Tibial nerve (tissue), 4 donors: ENCODE results near the gene TBC1D2B. TPM values are rescaled to one million over a fixed set of nuclear protein-coding genes. Genes with fewer than 3 reads are reported as not detected.
A peak's percentile ranks its signal among the peaks of the same experiment; 100 is the strongest.

Experiments
- DNase-seq, 2 donors: peaks; one replicate each; pipeline ENCODE4 v3.0.0-alpha.2; 2019; ENCODE audit warnings: low spot score in 2 of 2
- H3K27ac ChIP-seq, 4 donors: fragments of 200-600 bp; sonication (generic) in 3 of 4; one replicate each; pipeline ENCODE4 v1.5.1; 2017 to 2019; ENCODE audit warnings: mild to moderate bottlenecking in 1 of 4
- H3K27me3 ChIP-seq, 2 donors: fragments of 200-600 bp; sonication (generic) in 1 of 2; one replicate each; pipeline versions ENCODE4 v1.5.1 to v1.6.0; 2017 to 2019
- H3K36me3 ChIP-seq, 3 donors: fragments of 200-600 bp; sonication (generic); one replicate each; pipeline ENCODE4 v1.5.1; 2018 to 2019
- H3K4me1 ChIP-seq, 4 donors: fragments of 200-600 bp; sonication (generic) in 3 of 4; one replicate each; pipeline ENCODE4 v1.5.1; 2017 to 2019
- H3K4me3 ChIP-seq, 4 donors: fragments of 200-600 bp; sonication (generic) in 3 of 4; one replicate each; pipeline ENCODE4 v1.5.1; 2017 to 2019; ENCODE audit warnings: mild to moderate bottlenecking in 1 of 4, moderate library complexity in 1 of 4
- H3K9me3 ChIP-seq, 4 donors: fragments of 200-600 bp; sonication (generic) in 3 of 4; one replicate each; pipeline ENCODE4 v1.5.1; 2017 to 2019
- CTCF ChIP-seq, 5 experiments: fragments of 200-600 bp in 3 of 5; fragments of 450-650 bp in 2 of 5; sonication (generic) in 3 of 5; IDR thresholded peaks; one replicate each; pipeline ENCODE4 v1.5.1; 2016 to 2019; ENCODE audit warnings: antibody characterized with exemption in 5 of 5, mild to moderate bottlenecking in 3 of 5, moderate library complexity in 2 of 5
- EP300 ChIP-seq, 2 donors: sonication (generic); formaldehyde crosslinking; IDR thresholded peaks; one replicate each; pipeline ENCODE4 v1.6.1; 2017; ENCODE audit warnings: antibody characterized with exemption in 2 of 2, mild to moderate bottlenecking in 1 of 2
- POLR2A ChIP-seq, 2 donors: fragments of 450-650 bp; IDR thresholded peaks; one replicate each; pipeline ENCODE4 v1.6.1; 2017; ENCODE audit warnings: antibody characterized with exemption in 2 of 2, mild to moderate bottlenecking in 2 of 2, moderate library complexity in 2 of 2
- WGBS, 2 donors: methylation state at CpG; one replicate each; pipeline ENCODE4 v1.1.5; 2018; 5-methylcytosine and 5-hydroxymethylcytosine counted together
- total RNA-seq, 4 donors: library from RNA; depleted of rRNA; stranded (reverse); fragments of >200 nt; gene quantifications; one replicate each; pipeline ENCODE4 v1.1.0, GENCODE V29; 2016

The TBC1D2B gene
- total RNA-seq, 4 donors from 2014 or later = 64.5 to 127 (median 94.5) TPM

GRCh38 chr15:78088773-78089080 is 11.2 kb upstream of the TBC1D2B start:
- 59 to 63% methylated on average over 3 of the region's 3 CpGs for WGBS, 2 donors
- no peaks in the 10 kb centered on the region for H3K9me3 ChIP-seq
- peaks cover 0 to 19% (median 0%) of the 10 kb centered on the region in 4 donors for H3K4me1 ChIP-seq
- H3K36me3 ChIP-seq = no peaks in the 10 kb centered on the region
- H3K27ac ChIP-seq = no peak overlapping the region
- no peak overlapping the region for H3K4me3 ChIP-seq
- H3K27me3 ChIP-seq = no peaks in the 10 kb centered on the region
- TF ChIP-seq CTCF (IDR thresholded peaks at IDR 0.05) = no peak
- no peak for TF ChIP-seq POLR2A (IDR thresholded peaks at IDR 0.05)
- no peak for TF ChIP-seq EP300 (IDR thresholded peaks at IDR 0.05)
- DNase-seq = no peak

GRCh38 chr15:78087951-78088772 is 10.7 kb upstream of the TBC1D2B start:
- Histone ChIP-seq H3K27ac (no peak overlapping the region), H3K27me3 (no peaks in the 10 kb centered on the region), H3K4me1 (peaks cover 0 to 16% (median 0%) of the 10 kb centered on the region in 4 donors), H3K9me3 (no peaks in the 10 kb centered on the region), H3K36me3 (no peaks in the 10 kb centered on the region), H3K4me3 (no peak overlapping the region)
- TF ChIP-seq EP300 (IDR thresholded peaks at IDR 0.05) = no peak
- no peak for TF ChIP-seq POLR2A (IDR thresholded peaks at IDR 0.05)
- TF ChIP-seq CTCF (IDR thresholded peaks at IDR 0.05) = no peak
- DNase-seq = no peak
- 79 to 84% methylated on average over 12 of the region's 12 CpGs for WGBS, 2 donors

DNA sequence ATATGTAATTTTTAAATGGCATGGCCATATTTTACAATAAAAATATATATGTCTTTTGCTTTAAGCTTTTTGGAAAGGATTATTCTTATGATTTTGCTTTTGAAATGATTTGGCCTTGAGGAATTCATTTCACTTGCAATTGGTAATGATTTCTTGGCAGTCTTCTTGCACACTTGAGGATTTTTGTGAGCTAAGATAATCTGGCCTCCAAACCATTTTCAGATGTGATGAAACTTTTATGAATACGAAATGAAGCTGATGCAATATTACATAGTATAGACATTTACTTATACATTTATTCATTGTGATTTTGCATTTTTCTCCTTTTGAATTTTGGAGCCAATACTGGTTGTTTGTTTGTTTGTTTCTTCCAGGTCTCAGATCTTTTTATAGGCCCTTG is 8.4 kb upstream of the TBC1D2B start:
- TF ChIP-seq EP300 (IDR thresholded peaks at IDR 0.05) (peak in 1 of 2 donors; percentile 16), CTCF (IDR thresholded peaks at IDR 0.05) (no peak)
- WGBS, 2 donors = 61 to 63% methylated on average over 1 of the region's 1 CpG
- H3K27ac ChIP-seq = no peak overlapping the region
- no peak overlapping the region for H3K4me3 ChIP-seq
- no peaks in the 10 kb centered on the region for H3K27me3 ChIP-seq
- H3K36me3 ChIP-seq = no peaks in the 10 kb centered on the region
- DNase-seq = no peak
- H3K9me3 ChIP-seq = no peaks in the 10 kb centered on the region
- H3K4me1 ChIP-seq = peaks cover 0 to 13% (median 0%) of the 10 kb centered on the region in 4 donors

GRCh38 chr15:78084449-78084750 is 6.9 kb upstream of the TBC1D2B start:
- no peak overlapping the region for H3K4me3 ChIP-seq
- H3K27me3 ChIP-seq = no peaks in the 10 kb centered on the region
- DNase-seq = no peak
- peaks cover 0 to 13% (median 0%) of the 10 kb centered on the region in 4 donors for H3K4me1 ChIP-seq
- TF ChIP-seq POLR2A (IDR thresholded peaks at IDR 0.05) = no peak
- TF ChIP-seq EP300 (IDR thresholded peaks at IDR 0.05) = no peak
- no peak for TF ChIP-seq CTCF (IDR thresholded peaks at IDR 0.05)
- no peaks in the 10 kb centered on the region for H3K9me3 ChIP-seq
- H3K27ac ChIP-seq = no peak overlapping the region
- 76 to 86% methylated on average over 5 of the region's 5 CpGs for WGBS, 2 donors
- H3K36me3 ChIP-seq = no peaks in the 10 kb centered on the region

- no peaks in the 10 kb centered on the region for H3K36me3 ChIP-seq
- no peak for DNase-seq
- H3K27me3 ChIP-seq = no peaks in the 10 kb centered on the region
- WGBS, 2 donors = 87% methylated on average over 6 of the region's 6 CpGs
- TF ChIP-seq EP300 (IDR thresholded peaks at IDR 0.05) (no peak), POLR2A (IDR thresholded peaks at IDR 0.05) (no peak), CTCF (IDR thresholded peaks at IDR 0.05) (no peak)
- H3K4me1 ChIP-seq = peaks cover 0 to 13% (median 0%) of the 10 kb centered on the region in 4 donors
- no peak overlapping the region for H3K4me3 ChIP-seq
- H3K27ac ChIP-seq = no peak overlapping the region
- no peaks in the 10 kb centered on the region for H3K9me3 ChIP-seq
Observed at GRCh38 chr15:78083687-78084448, 6.4 kb upstream of the TBC1D2B start.
